Measurements from ENCODE around the gene TTLL10.

DNA sequence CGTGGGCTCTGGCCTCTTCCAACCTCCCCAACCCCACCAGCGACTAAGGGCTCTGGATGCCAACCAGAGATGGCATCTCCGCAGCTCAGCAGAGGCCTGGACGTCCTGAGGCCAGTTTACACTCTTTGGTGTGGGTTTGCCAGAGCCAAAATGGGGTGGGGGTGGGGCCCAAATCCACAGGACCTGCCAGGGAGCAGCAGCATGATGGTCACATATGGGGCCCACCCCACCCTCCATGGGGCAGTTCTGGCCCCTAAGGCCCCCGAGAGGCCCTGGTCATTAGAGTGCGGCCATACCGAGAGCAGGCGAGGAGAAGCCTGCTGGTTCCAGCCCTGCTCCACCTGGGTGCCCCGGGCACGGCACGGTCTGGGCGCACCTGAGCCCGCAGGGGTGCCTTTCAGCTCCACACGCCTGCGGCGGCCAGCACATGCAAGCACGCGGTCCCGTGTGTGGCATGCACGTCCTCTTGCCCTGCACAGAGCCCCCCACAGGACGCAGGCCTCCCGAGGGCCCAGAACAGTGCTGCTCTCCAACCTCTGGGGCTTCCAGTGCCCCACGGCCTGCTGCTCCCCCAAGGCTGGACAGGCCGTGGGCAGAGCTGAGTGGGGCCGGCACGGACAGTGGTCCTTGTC is 68.0 kb downstream of the TTLL10 start:
- TF ChIP-seq, protein P1, sequence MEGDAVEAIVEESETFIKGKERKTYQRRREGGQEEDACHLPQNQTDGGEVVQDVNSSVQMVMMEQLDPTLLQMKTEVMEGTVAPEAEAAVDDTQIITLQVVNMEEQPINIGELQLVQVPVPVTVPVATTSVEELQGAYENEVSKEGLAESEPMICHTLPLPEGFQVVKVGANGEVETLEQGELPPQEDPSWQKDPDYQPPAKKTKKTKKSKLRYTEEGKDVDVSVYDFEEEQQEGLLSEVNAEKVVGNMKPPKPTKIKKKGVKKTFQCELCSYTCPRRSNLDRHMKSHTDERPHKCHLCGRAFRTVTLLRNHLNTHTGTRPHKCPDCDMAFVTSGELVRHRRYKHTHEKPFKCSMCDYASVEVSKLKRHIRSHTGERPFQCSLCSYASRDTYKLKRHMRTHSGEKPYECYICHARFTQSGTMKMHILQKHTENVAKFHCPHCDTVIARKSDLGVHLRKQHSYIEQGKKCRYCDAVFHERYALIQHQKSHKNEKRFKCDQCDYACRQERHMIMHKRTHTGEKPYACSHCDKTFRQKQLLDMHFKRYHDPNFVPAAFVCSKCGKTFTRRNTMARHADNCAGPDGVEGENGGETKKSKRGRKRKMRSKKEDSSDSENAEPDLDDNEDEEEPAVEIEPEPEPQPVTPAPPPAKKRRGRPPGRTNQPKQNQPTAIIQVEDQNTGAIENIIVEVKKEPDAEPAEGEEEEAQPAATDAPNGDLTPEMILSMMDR (IDR thresholded peaks at IDR 0.05 in 8 of 11, conservative IDR thresholded peaks at IDR 0.05 in 3 of 11), result no peak
- TF ChIP-seq POLR2A (IDR thresholded peaks at IDR 0.05) (no peak), POLR2AphosphoS5 (IDR thresholded peaks at IDR 0.05) (peak in 1 of 3 donors; percentile 8)

Measured in spleen (tissue), 7 donors.